HG03108 (cell line): ENCODE results near the gene NOP58.
"Not testable (repeated sequence)": the region's sequence is repeated elsewhere in the genome, so short reads cannot be mapped to it uniquely, and the experiment has no call there.

ENCODE experiments used
- ATAC-seq: cut with Tn5 transposase; IDR thresholded peaks from one replicate; pipeline ENCODE4 v1.9.1; 2021; ENCODE audit warnings: moderate library complexity; ENCODE audit not compliant: unreplicated experiment

NOP58 gene, protein sequence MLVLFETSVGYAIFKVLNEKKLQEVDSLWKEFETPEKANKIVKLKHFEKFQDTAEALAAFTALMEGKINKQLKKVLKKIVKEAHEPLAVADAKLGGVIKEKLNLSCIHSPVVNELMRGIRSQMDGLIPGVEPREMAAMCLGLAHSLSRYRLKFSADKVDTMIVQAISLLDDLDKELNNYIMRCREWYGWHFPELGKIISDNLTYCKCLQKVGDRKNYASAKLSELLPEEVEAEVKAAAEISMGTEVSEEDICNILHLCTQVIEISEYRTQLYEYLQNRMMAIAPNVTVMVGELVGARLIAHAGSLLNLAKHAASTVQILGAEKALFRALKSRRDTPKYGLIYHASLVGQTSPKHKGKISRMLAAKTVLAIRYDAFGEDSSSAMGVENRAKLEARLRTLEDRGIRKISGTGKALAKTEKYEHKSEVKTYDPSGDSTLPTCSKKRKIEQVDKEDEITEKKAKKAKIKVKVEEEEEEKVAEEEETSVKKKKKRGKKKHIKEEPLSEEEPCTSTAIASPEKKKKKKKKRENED

DNA sequence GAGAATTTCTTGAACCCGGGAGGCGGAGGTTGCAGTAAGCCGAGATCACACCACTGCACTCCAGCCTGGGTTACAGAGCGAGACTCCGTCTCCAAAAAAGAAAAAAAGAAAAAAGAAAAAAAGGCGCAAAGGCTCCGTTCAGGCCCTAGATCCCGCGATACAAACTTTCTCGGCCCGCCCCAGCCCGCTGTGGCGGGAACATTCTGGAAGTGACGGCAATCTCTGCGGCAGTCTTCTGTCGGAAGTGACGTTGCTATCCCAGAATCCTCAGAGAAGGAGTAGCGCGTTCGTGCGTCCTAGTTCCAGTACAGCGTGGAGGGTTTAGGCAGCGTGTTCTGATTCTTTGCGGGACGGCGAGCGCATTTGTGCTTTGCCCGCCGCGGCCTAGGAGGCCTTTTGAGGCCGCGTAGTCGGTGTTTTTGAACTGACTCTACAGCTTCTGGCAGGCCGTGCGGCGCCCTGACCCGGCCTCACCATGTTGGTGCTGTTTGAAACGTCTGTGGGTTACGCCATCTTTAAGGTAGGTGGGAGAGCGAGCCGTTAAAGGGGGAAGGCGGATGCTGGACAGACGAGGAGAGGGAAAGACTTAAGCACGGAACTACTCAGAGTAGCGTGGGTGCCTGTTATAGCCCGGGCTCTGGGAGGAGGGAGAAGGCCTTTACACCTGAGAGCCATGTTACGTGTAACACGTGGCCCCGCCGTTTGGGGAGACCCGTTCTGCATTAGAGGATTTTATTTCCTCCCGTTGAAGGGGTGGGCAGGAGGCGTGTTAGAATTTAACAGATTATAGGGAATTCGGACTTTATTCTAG lies at the start of gene NOP58:
TSS of gene NOP58 (plus strand) at position 297 of the 811 bp plus-strand sequence. CDS start at position 476, 179 bp downstream.
- ATAC-seq, result peak; percentile 89

DNA sequence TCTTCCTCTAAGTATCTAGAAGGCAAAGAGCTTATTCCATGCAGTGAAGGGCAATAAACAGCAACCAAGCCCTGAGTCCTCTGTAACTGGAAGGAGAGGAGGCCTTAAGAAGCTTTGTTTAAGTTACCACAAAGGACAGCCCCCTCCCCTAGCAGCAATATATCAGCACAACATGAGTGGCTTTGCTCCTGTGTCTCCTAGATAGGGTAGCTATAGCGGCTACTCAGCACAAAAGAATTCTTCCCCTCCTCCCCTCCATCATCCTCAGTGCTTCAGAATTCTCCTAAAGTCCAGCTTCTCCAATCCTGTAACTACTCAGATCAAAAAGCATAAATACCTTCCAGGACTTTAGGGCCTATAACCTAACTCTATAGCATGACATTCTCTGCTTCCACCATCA lies 43.7 kb upstream of the NOP58 start:
- no peak for ATAC-seq

DNA sequence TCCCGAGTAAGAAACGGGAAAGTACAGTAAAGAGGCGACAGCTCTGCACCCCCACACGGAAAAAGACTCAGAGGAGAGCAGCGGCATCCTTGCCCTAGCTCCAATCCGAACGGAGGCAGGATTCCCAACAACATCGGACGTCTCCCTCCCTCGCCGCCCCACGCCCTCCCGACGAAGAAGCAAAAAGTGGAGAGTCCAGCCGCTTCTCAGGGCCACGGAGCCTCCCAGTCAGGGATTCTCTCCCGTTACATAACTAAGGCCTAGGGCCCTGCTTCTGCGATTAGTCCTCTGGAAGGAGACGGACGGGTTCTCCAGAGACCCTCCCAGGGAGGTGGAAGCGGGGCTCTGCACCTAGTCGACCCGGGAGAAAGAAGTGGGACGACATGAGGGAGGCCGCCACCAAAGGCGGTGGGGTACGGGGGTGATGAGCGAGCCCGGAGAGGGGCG lies 27.8 kb upstream of the NOP58 start:
- peak; percentile 30 for ATAC-seq

DNA sequence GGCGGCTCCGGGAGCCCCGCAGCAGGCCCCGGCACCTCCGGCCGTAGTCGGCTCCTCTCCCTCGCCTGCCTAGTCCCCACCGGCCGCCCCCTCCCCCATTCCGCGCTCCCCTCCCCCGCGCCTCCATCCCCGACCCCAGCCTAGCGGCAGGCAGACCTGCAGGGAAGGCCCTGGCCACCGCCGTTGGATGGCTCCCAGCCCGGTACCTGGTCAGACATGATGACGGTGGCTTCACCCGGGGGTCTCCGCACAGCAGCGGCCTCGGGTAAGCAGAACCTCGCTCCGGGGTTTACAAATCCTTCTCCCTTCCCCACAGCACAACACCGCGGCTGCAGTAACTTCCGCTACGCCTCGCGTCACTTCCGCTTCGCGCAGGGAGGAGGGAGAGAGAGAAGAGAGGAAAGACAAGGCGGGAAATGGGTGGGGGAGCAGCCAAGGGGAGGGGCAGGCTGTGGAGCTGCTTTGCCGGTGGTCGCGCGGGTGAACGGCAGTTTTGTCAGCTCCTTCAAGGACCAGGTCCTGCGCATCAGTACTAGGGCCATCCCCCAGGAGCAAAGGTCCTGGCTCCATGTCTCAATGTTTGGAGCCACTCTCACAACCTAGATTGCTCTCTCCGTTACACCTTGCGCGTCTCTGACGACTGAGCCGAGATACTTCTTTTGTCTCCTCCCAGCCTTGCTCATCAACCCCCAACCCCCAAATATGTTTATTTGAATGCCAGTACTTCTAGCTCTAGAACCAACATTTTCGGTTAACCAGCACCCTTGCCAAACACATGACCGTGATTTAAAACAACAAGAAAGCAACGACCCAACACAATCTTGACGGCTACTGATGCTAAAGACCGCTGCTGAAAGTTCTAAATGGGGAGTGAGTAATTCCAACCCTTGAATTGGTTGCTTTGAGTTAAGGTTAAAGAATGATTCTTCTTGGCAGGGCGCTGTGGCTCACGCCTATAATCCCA lies 27.0 kb upstream of the NOP58 start, which contains the start of gene SUMO1:
TSS of gene SUMO1 (minus strand) at position 364 of the 964 bp plus-strand sequence. CDS start at position 218, 146 bp downstream.
- ATAC-seq, result peak; percentile 96

DNA sequence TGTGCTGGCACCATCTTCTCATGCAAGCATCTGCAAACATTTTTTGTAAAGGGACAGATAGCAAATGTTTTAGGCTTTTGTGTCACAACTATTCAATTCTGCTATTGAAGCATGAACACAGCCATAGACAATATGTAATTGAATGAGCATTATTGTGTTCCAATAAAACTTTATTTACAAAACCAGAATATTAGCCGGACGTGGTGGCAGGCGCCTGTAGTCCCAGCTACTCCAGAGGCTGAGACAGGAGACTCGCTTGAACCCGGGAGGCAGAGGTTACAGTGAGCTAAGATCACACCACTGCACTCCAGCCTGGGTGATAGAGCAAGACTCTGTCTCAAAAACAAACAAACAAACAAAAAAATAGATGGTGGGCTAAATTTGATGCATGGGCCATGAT lies 17.9 kb upstream of the NOP58 start:
- ATAC-seq, result not testable (repeated sequence)

DNA sequence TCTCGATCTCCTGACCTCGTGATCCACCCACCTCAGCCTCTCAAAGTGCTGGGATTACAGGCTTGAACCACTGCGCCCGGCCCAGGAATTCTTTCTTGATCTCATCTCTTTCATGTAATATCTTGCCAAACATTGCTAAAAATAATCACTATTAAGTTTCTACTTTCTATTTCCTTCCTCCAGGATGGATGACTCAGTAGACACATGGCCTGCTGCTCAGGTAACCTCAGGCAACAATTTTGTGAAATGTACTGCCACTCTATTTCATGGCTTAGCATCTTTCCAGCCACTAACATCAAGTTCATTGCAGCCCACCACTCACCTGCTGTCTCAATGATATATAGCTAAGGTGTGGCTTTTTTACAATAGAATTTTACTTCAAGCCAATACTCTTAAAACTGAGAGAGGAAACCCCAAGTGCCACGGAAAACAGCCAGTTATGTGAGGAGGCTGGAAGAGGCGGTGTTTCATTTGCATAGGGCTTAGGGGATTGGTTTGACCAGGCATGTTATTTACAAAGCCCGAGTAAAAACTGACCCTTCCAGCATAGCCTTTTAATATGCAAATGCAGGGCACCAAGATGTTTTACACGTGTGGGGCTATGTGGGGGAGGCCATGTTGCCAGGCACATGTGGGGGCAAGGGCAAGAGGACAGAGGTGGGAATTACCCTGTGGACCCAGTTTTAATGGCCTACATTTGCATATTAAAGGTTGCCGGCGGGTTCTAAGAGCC lies 15.9 kb upstream of the NOP58 start:
- no peak for ATAC-seq

DNA sequence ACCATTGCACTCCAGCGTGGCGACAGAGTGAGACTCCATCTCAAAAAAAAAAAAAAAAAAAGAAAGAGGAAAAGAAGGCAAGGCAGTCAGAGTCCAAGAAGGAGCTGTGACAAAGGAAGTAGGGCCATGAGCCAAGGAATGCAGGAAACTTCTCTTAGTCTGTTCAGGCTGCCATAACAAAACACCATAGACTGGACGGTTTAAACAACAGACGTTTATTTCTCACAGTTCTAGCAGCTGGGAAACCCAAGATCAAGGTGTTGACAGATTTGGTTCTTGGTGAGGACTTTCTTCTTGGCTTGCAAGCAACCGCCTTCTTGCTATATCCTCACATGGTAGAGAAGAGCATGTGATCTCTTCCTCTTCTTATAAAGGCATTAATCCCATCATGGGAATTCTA lies 14.1 kb upstream of the NOP58 start:
- ATAC-seq, result no peak

DNA sequence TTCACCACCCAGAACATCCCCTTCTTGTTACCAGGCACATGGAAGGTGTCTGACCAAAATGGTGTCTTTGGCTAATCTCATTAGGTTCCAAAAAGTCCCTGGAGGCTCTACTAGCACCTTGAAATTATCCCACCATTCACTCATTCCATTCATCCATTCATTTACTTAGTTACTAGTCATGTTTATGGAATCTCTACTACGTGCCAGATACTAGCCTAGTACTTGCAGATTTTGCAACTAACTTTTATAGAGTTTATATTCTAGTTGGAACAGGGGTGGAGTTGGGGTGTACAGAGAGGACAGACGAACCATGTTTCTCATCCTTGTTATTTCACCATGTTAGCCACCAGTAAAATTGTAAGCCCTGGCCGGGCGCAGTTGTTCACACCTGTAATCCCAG lies 4.0 kb upstream of the NOP58 start:
- no peak for ATAC-seq

DNA sequence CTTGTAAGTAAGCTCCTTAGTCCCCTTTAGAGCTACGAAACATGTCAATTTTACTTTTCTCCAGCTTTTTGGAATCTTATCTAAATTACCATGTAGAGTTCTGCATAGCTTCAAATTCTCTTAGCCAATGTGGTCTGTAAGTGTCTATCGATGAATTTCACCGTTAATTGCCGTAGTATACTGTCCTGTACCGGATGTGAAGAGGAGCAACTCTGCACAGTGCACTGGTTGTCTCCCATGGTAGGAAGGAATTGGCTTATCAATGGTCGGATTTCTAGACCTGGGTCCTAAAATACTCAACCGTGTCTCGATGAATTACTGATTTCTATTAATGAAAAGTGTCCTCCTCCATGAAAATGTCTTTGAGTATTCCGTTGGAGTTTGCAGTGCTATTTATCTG lies 1.9 kb downstream of the NOP58 start:
- no peak for ATAC-seq

DNA sequence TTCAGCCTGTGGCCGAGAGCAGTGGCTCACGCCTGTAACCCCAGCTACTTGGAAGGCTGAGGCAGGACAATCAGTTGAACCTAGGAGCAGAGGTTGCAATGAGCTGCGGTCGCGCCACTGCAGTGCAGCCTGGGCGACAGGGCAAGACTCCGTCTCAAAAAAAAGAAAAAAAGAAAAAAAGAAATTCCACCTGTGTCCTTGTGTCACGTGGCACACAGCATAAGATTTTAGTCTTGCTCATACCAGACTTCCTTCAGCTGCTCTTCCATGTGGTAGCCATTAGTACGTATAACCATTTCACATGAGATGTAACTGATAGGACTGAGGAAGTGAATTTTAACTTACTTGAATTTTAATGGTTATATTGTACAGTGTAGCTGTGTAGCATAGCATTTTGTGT lies 4.0 kb downstream of the NOP58 start:
- no peak for ATAC-seq

DNA sequence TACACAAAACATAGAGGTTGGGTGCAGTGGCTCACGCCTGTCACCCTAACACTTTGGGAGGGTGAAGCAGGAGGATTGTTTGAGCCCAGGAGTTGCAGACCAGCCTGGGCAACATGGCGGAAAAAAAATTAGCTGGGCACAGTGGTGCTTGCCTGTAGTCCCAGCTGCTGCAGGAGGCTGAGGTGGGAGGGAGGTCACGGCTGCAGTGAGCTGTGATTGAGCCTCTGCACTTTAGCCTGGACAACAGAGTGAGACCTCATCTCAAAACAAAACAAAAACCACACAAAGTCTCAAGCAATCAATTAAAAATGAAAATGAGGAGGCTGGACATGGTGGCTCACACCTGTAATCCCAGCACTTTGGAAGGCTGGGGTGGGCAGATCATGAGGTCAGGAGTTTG lies 4.9 kb downstream of the NOP58 start:
- ATAC-seq, result no peak

DNA sequence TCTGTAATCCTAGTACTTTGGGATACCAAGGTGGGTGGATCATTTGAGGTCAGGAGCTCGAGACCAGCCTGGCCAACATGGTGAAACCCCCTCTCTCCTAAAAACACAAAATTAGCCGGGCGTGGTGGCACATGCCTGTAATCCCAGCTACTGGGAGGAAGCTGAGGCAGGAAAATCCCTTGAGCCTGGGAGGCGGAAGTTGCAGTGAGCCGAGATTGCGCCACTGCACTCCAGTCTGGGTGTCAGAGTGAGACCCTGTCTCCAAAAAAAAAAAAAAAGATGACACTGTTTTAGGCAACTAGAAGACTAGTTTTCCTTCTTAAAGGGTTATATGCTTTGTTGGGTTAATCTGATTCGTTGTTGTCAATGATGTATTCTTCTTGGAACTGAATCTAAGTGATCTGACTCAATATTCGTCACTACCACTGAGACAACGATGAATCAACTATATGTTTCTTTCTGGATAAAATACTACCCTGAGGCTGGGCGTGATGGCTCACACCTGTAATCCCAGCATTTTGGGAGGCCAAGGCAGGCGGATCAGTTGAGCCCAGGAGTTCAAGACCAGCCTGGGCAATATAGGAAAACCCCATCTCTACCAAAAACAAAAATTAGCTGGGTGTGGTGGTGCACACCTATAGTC lies 10.6 kb downstream of the NOP58 start:
- ATAC-seq, result not testable (repeated sequence)

DNA sequence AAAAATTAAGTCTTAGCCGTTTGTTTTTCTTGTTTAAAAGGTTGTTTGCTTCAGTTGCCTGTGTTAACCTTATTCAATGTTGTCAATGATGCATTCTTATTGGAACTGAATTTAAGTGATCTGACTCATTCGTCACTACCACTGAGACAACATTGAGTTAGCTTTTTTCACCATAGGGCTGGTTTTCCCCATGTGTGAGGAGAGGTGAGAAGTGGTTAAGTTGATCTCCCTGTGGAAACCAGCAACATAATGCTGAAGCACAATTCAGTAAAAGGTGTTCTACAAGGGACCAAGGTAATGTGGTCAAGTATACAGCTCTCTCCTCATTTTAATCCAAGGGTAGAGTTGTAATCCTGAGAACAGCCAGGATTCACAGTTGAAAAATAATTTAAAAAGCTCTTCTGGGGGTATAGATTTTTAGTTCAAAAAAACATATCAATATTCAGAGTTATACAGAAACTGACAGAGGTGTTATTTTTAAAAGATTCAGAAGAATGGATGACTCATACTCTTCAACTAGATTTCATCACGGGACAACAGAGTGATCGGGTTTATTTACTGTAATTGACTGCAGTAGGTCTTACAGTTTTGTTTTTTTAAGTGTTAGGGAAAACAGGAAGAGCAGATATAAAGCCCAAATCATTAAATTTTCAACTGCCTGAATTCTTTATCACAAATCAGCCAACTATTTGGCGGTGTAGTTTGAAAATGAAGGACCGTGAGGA lies 12.6 kb downstream of the NOP58 start:
- ATAC-seq, result no peak

DNA sequence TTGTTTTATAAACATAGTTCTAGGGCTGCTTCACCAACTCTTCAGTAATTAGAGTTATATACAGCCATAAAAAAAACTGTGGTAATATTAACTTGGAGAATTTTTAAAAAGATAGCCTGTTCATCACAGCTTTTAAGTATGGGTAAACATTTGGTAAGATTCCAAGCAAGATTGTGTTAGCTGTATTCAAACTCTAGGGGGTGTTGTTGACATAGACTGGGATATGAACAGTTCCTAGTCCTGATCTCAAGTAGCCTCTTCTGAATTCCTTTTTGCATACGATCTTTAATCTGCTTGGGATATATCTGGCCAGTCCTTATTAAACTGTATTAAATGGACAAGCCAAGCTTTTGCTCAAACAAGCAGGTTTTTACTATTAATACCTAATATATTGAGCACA lies 13.4 kb downstream of the NOP58 start:
- ATAC-seq, result no peak

DNA sequence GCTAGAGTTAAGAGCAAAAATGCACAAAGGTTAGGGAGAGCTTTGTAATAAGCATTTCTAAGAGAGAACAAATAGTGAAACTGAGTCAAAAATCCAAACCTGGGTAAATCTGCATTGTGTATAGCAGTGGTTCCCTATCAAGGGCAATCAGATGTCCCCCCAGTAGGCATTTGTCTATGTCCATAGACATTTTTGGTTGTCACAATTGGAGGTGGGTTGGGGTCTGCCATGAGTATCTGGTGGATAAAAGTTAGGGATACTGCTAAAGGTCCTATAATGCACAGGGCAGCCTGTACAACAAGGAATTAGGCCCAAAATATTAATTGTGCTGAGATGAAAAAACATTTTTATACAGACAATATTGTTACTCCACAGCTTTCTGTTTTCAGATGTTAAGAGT lies 21.0 kb downstream of the NOP58 start:
- ATAC-seq, result no peak

DNA sequence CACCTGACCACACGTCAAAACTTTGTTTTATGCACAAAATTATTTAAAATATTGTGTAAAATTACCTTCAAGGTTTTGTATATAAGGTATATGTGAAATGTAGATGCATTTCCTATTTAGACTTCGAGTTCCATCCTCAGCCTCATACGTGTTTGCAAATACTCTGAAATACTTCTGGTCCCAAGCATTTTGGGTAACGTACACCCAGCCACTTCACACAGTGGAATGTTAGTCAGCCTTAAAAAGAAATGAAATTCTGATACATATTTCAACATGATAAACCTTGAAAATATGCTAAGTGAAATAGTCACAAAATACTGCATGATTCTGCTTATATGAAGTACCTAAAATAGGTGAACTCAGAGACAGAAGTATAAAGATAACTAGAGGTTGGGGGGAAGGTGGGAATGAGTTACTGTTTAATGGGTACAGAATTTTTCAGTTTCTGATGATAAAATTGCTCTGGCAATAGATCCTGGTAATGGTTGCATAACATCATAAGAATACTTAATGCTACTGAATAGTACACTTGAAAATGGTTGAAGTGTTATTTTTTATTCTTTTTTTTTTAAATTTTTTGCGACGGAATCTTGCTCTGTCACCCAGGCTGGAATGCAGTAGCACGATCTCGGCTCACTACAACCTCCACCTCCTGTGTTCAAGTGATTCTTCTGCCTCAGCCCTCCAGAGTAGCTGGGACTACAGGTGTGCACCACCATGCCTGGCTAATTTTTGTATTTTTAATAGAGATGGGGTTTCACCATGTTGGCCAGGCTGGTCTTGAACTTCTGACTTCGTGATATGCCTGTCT lies 24.0 kb downstream of the NOP58 start:
- no peak for ATAC-seq

DNA sequence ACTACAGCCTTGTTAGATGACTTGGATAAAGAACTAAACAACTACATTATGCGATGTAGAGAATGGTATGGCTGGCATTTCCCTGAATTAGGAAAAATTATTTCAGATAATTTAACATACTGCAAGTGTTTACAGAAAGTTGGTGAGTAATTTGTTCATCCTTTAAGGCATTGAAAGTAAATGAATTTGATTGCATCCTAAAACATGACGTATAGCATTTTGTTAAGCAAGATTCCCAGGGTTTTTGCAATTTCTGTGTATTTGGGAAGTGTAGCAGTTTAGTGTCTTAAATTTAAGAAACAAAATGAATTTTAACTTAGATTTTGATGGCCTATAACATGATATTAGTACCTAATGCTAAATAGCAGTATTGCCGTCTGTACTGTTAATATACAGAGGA lies 24.8 kb downstream of the NOP58 start:
- ATAC-seq, result no peak

DNA sequence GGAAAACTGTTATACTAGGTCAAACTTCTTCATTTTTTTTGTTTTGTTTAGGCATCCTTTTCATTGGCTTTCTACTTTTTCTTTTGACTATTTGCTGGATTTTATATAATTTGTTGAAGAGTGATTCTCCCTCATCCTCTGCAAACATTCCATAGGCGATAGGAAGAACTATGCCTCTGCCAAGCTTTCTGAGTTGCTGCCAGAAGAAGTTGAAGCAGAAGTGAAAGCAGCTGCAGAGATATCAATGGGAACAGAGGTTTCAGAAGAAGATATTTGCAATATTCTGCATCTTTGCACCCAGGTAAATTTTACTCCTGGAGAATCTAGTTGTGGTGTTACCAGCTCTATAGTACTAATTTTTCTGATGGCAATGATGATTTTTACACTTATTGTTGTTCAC lies 25.4 kb downstream of the NOP58 start:
- no peak for ATAC-seq
